Measurements from ENCODE around the gene DKK1.
"Not testable (repeated sequence)": the region's sequence is repeated elsewhere in the genome, so short reads cannot be mapped to it uniquely, and the experiment has no call there.

Gene DKK1

GRCh38 chr10:52318136-52318701 is 4.1 kb downstream of the DKK1 start:
- no peak for DNase-seq

- DNase-seq, result no peak
Measured at GRCh38 chr10:52318822-52319464, 4.9 kb downstream of the DKK1 start.

- no peak for DNase-seq
Measured at GRCh38 chr10:52319926-52320325, 5.8 kb downstream of the DKK1 start.

- no peak for DNase-seq
Measured at GRCh38 chr10:52322323-52322722, 8.2 kb downstream of the DKK1 start.

- DNase-seq, result no peak
Measured at GRCh38 chr10:52322936-52323335, 8.9 kb downstream of the DKK1 start.

GRCh38 chr10:52326382-52326781 is 12.3 kb downstream of the DKK1 start:
- no peak for DNase-seq

- no peak for DNase-seq
Measured at GRCh38 chr10:52331638-52332364, 17.7 kb downstream of the DKK1 start.

- DNase-seq, result no peak
Measured at GRCh38 chr10:52332815-52333214, 18.7 kb downstream of the DKK1 start.

- DNase-seq, result no peak
Measured at GRCh38 chr10:52334595-52334994, 20.5 kb downstream of the DKK1 start.

GRCh38 chr10:52335665-52336064 is 21.6 kb downstream of the DKK1 start:
- DNase-seq, result no peak

GRCh38 chr10:52337225-52337624 is 23.1 kb downstream of the DKK1 start:
- DNase-seq, result no peak

GRCh38 chr10:52343439-52343838 is 29.4 kb downstream of the DKK1 start:
- no peak for DNase-seq

- DNase-seq, result no peak
Measured at GRCh38 chr10:52346394-52347326, 32.6 kb downstream of the DKK1 start.

GRCh38 chr10:52347327-52347667 is 33.2 kb downstream of the DKK1 start:
- DNase-seq, result no peak

- DNase-seq, result no peak
Measured at GRCh38 chr10:52348037-52348564, 34.0 kb downstream of the DKK1 start.

GRCh38 chr10:52351914-52352330 is 37.8 kb downstream of the DKK1 start:
- no peak for DNase-seq

- DNase-seq, result no peak
Measured at GRCh38 chr10:52353205-52353604, 39.1 kb downstream of the DKK1 start.

- DNase-seq, result no peak
Measured at GRCh38 chr10:52353960-52354394, 39.9 kb downstream of the DKK1 start.

GRCh38 chr10:52357971-52358370 is 43.9 kb downstream of the DKK1 start:
- no peak for DNase-seq

GRCh38 chr10:52359441-52359840 is 45.4 kb downstream of the DKK1 start:
- DNase-seq, result no peak

GRCh38 chr10:52365547-52366432 is 51.7 kb downstream of the DKK1 start:
- DNase-seq, result not testable (repeated sequence)
